ENCODE data around the gene PRUNE2.
"Not testable (repeated sequence)": the region's sequence is repeated elsewhere in the genome, so short reads cannot be mapped to it uniquely, and the experiment has no call there.

Gene PRUNE2, protein sequence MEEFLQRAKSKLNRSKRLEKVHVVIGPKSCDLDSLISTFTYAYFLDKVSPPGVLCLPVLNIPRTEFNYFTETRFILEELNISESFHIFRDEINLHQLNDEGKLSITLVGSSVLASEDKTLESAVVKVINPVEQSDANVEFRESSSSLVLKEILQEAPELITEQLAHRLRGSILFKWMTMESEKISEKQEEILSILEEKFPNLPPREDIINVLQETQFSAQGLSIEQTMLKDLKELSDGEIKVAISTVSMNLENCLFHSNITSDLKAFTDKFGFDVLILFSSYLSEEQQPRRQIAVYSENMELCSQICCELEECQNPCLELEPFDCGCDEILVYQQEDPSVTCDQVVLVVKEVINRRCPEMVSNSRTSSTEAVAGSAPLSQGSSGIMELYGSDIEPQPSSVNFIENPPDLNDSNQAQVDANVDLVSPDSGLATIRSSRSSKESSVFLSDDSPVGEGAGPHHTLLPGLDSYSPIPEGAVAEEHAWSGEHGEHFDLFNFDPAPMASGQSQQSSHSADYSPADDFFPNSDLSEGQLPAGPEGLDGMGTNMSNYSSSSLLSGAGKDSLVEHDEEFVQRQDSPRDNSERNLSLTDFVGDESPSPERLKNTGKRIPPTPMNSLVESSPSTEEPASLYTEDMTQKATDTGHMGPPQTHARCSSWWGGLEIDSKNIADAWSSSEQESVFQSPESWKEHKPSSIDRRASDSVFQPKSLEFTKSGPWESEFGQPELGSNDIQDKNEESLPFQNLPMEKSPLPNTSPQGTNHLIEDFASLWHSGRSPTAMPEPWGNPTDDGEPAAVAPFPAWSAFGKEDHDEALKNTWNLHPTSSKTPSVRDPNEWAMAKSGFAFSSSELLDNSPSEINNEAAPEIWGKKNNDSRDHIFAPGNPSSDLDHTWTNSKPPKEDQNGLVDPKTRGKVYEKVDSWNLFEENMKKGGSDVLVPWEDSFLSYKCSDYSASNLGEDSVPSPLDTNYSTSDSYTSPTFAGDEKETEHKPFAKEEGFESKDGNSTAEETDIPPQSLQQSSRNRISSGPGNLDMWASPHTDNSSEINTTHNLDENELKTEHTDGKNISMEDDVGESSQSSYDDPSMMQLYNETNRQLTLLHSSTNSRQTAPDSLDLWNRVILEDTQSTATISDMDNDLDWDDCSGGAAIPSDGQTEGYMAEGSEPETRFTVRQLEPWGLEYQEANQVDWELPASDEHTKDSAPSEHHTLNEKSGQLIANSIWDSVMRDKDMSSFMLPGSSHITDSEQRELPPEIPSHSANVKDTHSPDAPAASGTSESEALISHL (N-terminal part only)

DNA sequence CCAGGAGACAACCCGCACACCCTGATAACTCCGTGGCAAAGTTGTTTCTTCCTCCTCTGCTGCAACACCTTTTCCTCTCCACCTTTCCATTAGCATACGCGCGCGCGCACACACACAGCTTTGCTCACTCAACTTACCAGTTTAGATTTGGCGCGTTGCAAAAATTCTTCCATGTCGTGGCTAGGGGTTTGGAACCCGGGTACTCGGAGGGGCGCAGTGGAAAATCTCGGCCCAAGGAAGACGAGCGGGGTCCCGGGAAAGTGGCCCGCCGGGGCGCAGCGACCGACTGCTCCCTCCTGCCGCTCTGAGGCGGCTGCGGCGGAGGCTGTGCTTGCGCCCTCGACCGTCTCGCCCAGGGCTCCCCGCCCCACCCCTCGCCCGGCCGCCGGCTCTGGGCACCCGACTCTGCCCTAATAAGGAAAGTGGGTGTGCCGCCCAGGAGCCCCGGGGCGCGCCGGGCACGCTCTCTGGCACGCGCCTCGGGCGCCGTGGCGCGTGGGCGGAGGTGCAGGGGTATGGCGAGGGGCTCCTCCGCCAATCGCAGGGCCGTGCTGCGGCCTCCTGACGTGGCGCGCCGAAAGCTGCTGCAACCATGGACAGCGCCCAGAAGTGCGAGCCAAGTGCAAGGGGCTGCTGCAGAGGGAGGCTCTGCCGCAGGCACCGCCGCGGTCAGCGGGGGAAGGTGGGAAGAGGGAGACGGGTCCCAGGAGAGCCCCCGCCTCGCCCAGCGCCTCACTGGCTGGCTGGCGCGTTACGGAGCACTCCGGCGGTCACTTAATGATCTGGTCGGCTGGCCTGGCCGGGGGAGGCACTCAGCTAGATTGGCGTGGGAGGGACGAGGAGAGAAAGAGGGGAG, at the start of gene PRUNE2:
PRUNE2 (minus strand) TSS at position 324 of the 856 bp plus-strand sequence; CDS start at position 173, 151 bp downstream.
- DNase-seq (ENCODE audit: low read depth in 2 of 2), result peak in 1 of 2 donors; percentile 13

DNA sequence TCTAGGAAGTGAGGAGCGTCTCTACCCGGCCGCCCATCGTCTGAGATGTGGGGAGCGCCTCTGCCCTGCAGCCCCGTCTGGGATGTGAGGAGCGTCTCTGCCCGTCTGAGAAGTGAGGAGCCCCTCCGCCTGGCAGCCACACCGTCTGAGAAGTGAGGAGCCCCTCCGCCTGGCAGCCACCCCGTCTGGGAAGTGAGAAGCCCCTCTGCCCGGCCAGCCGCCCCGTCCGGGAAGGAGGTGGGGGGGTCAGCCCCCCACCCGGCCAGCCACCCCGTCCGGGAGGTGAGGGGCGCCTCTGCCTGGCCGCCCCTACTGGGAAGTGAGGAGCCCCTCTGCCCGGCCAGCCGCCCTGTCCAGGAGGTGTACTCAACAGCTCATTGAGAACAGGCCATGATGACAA, 49.5 kb upstream of the PRUNE2 start:
- not testable (repeated sequence) for DNase-seq (ENCODE audit: low read depth in 2 of 2)

DNA sequence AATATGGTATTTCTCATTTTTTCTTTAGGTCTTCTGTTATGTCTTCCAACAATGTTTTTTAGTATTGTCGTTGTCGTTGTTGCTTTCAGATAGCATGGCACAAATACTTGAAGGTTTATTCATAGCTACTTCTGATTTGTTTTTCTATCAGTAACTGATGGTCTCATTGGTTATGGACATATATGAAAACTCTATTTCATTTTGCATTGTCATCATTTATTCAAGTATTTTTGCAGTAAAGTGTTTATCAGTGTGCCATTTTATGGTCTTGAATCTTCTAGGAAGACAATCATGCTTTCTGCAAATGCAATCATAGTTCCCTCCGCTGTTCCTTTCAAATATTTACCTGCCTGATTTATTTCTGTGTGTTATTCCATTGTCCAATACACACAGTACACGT, 44.0 kb upstream of the PRUNE2 start:
- no peak for DNase-seq (ENCODE audit: low read depth in 2 of 2)

DNA sequence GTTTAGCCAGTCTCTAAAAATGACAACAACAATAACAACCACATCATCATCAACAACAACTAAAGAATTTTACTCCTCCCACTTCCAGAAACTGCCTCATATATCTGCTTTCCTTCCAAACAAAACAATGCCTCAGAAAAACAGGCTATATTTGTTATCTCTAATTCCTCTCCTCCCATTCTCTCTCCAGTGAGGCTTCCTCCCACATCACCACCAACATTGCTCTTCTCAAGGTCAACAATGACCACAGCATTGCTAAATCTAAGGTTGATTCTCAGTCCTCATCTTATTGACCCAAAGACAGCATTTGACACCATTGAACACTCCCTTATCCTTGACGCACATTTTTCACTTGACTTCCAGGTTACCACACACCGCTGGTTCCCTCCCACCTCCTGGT, 38.1 kb upstream of the PRUNE2 start:
- DNase-seq (ENCODE audit: low read depth in 2 of 2), result no peak

DNA sequence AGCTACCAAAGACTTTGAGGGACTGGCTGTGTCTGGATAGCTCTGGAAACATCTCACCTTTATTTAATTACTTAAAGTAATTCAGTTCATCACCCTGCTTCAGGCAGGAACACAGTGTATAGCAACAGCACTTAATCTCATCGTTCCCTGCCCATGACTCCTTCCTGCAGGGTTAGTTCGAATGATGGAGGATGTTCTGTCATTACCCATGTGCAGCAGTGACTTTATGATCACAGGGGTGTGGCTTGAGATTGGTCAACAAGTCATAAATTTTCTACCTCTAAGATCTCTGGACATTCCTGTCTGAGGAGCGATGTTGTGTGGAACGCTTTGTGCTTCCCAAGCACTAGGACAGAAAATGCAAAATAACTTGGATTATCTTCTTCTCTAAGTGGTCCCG, 37.1 kb upstream of the PRUNE2 start:
- DNase-seq (ENCODE audit: low read depth in 2 of 2), result no peak

DNA sequence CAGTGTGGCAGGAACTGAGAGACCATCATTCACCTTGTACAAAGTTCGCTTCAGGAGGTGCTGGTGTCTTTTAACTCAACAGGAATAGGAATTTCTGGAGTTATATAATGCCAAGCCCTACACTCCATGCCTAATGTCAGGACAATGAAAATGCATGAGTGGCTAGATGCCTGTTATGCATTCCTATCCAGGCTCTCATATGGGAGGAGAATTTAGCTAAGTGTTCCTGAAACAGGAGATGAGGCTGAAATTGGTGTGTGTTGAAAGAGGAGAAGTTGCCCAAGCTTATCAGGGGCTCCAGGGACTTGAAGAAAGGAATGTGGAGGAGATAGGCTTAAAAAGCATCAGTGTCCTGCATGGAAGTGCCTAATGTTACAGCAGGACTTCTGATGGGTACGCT, 26.8 kb upstream of the PRUNE2 start:
- no peak for DNase-seq (ENCODE audit: low read depth in 2 of 2)

DNA sequence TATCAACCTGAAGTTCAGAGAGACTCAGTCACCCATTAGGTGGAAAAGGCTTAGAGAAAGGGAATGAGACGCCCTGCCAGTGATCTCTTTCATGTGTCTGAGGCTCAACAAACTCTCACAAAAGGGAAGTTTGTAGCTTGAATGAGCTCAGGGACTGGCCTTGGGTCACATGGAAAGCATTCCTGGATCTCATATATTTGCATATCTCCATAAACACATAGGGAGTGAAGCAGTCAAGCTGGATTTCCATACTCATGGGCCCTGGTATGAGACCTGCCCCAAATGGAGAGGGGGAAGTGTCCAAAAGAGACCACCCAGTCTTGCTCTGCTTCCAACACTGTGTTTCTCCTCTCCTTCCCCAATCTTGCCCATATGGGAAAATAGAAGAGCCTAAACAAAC, 26.4 kb upstream of the PRUNE2 start:
- DNase-seq (ENCODE audit: low read depth in 2 of 2), result no peak

DNA sequence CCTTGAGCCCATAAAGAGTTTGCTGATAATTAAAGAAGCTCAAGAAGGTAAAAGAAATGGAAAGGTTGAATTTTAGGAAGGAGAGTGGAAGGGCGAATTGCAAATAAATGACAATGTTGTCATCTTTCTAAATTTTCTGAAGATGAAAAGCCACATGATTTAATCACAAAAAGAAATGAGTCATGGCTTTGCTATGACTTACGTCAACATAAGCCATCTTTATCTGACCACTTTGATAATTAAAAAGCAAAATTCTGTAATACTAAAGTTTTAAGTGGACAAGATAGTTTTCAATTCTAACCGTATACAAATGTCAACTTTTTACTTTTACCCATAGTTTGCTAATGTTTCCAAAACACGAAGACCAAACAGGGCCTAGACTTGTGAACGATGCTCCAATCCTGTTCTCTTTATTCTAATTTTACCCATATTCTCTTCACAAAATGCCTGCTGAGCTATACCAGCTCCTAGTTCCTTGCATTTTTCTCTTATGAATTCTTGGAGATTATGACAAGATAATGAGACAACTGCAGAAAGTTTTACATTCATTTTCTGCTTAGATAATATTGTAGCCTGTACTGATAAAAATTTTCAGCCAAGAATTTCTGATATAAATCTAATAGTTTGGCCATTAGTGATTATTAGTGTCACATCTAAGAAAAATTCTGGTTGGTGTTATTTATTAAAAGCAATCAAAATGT, 21.8 kb upstream of the PRUNE2 start:
- DNase-seq (ENCODE audit: low read depth in 2 of 2), result no peak

DNA sequence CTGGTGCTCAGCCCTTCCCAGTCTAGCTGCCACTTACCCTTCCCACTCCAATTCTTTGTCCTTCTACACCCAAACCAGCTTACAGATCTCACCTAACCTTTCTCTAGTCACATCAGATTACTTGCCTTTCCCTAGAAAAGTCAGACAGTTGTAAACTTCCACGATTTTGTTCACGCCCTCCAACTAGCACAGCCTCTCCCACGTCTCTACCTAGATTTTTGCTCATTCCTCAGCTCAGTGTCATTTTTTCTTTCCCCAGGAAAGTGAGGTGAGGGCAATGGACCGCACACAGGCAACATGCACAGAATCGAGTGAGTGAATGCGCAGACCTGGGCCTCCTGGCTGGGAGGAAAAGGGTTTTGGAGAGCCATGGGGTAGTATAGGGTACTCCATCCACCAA, 20.9 kb upstream of the PRUNE2 start:
- no peak for DNase-seq (ENCODE audit: low read depth in 2 of 2)

DNA sequence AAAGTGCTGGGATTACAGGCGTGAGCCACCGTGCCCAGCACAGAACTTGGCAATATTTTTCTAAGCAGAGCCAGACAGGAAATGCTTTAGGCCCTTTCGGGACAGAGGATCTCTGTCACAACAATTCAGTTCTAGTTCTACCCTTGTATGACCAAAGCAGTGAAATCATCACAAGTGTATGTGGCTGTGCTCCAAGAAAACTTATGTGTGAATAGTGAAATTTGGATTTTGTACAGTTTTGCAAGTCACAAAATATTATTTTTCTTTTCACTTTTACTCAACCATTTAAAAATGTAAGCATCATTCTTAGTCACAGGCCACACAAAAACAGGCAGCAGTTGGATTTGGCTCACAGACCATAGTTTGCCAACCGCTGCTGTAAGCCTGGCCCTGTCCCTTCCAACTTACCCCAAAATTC, 20.4 kb upstream of the PRUNE2 start:
- no peak for DNase-seq (ENCODE audit: low read depth in 2 of 2)

DNA sequence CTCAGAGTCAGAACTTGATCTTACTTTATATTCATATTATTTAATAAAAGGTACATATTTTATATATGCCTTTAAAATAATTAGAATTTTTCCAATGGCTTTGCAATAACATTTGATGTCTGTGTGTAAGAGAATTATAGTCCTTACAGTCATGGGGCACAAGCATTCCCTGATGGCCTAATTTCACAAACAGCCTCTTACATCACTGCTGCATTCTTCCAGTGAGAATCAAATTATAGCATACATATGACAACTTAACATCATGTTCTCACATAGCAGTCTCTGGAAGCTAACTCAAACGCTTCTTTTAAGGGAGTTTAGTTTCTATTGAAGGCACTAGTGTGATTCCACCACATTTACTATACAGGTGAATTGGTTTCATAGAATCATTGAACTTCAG, 15.3 kb upstream of the PRUNE2 start:
- no peak for DNase-seq (ENCODE audit: low read depth in 2 of 2)

DNA sequence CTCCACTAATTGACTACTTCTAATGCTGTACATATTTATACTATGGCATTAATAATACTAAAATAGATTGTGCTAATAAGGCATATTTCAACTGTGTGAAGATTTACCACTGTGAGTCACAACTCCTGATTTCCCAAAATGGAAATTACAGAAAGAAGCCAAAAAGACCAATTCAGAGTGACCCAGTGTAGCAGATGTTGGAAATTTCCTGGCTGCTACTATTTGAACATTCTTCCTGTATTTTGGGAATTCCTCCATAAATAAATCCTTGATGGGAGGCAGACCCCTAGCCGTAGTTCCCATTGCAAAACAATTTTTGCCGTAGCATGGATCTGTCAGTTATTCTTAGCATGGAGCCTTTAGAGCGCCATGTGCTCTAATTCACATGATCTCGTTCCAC, 11.4 kb upstream of the PRUNE2 start:
- no peak for DNase-seq (ENCODE audit: low read depth in 2 of 2)

DNA sequence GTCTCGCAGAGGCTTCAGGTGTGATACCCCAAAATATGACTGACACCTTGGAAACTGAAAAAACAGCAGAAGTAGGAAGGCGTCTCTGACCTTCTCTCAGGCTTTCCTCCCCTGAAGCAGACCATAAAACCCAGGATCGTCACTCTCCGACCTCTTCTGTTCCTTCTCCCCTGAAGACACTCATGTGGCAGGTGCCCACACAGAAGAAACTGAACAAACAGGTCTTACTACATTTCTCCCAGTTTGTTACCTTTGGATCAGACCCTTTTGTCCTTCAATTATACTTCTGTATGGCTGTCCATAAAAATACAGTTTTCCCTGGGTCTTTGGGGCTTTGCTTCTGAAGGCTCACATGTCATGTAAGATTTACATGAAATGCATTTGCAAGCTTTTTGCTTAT, 10.3 kb upstream of the PRUNE2 start:
- no peak for DNase-seq (ENCODE audit: low read depth in 2 of 2)

DNA sequence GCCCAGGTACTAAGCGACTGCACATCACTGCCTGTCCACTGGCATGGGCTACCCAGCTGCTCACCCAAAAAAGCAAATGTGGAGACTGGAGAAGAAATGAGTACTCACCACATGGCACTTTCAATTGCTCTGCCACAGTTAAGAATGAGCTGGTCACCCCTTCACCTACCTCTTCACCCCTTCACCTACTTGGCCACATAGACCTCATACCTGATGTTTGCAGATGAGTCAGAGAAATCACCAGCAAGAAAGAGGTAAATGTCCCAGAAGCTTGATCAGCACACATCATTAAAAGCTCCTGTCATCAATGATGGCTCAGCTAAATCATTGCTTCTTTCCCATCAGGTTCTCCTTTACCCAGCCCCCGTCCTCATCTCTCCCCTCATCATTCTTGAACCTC, 7.6 kb upstream of the PRUNE2 start:
- DNase-seq (ENCODE audit: low read depth in 2 of 2), result no peak

DNA sequence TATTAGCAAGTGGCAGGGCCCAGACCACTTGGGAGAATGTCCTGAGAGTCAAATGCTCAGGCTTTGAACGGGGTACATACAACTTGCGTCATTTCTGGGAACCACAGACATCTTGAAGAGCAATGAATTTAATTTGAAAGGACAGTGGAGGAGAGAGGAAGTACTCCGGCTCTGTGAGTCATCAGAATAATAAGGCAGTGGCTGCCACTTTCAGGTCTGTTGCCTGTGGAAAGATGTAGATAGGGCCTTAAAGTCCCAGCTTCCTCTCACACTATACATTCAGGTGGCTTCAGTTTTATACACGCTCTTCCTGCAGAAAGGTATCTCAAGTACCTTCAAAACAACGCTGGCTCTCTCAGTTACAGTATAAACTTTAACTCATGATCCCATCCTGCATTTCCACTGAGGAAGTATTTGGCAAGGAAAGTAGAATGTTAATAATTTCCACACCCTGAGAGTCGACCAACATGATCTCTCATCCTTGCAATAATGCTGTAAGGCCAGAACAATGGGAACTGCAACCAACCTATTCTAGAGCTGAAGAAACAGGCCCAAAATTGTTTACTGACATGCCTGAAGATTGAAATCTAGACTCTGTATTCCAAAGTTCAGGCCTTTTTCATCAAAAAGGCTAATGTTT, 6.8 kb upstream of the PRUNE2 start:
- DNase-seq (ENCODE audit: low read depth in 2 of 2), result no peak

DNA sequence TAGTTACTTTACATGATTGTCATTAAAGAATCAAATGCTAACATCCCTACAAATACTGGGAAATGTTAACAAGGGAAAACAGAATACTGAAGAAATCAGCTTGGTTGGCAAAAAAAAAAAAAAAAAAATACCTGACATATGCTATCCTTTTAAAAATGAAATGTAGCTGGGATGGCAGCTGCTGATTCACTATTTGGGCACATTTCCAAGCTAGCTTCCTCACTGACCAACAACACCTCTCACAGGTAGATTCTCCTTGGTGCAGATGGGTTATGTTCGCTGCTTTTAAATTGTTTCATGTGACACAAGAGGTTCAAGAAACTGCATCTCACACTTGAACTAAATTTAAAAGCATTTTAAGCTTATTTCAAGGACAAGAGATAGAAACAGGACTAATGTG, 6.1 kb upstream of the PRUNE2 start:
- no peak for DNase-seq (ENCODE audit: low read depth in 2 of 2)

DNA sequence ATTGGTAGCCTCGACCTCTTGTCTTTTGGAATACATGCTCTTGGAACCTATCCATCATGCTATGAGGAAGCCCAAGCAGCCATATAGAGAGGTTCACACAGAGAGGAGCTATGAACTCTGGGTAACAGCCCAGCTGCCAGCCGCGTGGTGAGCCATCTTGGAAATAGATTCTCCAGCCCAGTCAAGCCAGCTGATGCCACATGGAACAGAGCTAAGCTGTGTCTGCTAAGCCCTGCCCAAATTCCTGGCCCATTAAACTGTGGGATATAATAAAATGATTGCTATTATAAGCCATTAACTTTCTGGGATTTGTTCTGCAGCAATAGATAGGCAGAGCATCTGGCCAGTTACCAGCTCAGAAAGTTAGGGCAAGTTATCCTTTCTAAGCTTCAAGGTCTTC, 4.9 kb upstream of the PRUNE2 start:
- DNase-seq (ENCODE audit: low read depth in 2 of 2), result no peak

DNA sequence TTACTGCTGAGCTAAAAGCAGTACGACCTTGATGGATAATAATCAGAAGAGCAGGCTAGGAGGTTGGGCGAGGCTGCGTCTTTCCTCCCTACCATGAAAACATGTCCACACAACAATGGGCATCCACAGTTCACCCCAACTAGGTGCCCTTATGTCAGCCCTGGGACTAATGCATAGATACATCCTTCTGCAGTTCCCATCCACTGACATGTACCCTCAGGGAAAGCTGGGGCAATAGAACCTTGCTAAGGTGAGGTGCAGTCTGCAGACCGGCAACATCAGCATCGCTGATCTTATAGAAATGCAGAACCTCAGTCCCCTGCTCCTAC, 697 bp upstream of the PRUNE2 start:
- no peak for DNase-seq (ENCODE audit: low read depth in 2 of 2)

DNA sequence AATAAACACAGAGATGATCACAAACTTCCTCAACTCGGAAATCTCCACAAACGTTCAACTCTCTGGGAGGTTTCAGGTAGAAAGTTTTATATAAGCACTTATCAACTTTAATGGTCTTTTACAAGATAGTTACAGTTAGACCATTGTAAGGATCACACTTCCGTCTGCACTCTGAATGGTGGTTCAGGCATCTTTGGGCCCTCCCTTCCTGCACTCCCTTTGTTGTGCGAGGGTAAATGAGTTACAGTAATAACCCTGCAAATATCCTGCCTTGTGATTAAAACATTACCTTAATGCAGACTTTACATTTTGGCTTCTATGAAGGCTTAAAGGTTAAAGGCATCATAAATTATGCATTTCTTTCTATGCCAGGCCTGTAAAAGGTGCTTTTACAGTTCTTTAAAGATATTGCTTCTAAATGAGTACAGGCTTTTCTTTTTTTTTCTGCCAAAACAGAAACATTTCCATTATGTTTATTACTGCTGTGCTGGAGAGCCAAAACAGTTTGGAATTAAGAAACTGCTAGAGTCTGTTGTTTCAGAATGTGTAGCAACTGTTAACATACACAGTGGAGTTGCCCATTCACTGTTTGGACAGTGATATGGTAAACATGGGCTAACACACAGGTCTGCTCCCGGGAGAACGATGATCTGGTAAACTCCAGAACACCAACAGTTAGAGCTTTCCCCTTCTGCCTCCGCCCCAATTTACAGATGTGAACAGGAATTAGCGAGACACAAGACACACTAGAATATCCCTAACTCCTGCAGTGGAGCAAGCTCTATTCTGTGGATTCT, 1.1 kb downstream of the PRUNE2 start:
- DNase-seq (ENCODE audit: low read depth in 2 of 2), result no peak
